ENCODE results near the gene RPL13A.

RPL13A gene

GRCh38 chr19:49497047-49497788 lies 9.8 kb downstream of the RPL13A start:
- TF ChIP-seq CREB5 (CRISPR knock-in tag; IDR thresholded peaks at IDR 0.05; ENCODE audit: low read depth) = no peak
- no peak for TF ChIP-seq ESRRG (CRISPR knock-in tag; IDR thresholded peaks at IDR 0.05)
- TF ChIP-seq, protein P1, sequence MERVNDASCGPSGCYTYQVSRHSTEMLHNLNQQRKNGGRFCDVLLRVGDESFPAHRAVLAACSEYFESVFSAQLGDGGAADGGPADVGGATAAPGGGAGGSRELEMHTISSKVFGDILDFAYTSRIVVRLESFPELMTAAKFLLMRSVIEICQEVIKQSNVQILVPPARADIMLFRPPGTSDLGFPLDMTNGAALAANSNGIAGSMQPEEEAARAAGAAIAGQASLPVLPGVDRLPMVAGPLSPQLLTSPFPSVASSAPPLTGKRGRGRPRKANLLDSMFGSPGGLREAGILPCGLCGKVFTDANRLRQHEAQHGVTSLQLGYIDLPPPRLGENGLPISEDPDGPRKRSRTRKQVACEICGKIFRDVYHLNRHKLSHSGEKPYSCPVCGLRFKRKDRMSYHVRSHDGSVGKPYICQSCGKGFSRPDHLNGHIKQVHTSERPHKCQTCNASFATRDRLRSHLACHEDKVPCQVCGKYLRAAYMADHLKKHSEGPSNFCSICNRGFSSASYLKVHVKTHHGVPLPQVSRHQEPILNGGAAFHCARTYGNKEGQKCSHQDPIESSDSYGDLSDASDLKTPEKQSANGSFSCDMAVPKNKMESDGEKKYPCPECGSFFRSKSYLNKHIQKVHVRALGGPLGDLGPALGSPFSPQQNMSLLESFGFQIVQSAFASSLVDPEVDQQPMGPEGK (CRISPR knock-in tag; IDR thresholded peaks at IDR 0.05; ENCODE audit: borderline replicate concordance) = no peak
- no peak for TF ChIP-seq ZNF8 (CRISPR knock-in tag; IDR thresholded peaks at IDR 0.05)
- no peak for TF ChIP-seq CSRNP3 (CRISPR knock-in tag; IDR thresholded peaks at IDR 0.05)
- TF ChIP-seq ZFP30 (CRISPR knock-in tag; IDR thresholded peaks at IDR 0.05) = no peak
- TF ChIP-seq, protein P2, sequence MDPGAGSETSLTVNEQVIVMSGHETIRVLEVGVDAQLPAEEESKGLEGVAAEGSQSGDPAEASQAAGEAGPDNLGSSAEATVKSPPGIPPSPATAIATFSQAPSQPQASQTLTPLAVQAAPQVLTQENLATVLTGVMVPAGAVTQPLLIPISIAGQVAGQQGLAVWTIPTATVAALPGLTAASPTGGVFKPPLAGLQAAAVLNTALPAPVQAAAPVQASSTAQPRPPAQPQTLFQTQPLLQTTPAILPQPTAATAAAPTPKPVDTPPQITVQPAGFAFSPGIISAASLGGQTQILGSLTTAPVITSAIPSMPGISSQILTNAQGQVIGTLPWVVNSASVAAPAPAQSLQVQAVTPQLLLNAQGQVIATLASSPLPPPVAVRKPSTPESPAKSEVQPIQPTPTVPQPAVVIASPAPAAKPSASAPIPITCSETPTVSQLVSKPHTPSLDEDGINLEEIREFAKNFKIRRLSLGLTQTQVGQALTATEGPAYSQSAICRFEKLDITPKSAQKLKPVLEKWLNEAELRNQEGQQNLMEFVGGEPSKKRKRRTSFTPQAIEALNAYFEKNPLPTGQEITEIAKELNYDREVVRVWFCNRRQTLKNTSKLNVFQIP (CRISPR knock-in tag; IDR thresholded peaks at IDR 0.05; ENCODE audit: borderline replicate concordance, low read depth) = no peak
- no peak for TF ChIP-seq GLIS3 (CRISPR knock-in tag; IDR thresholded peaks at IDR 0.05)
- TF ChIP-seq OSR1 (CRISPR knock-in tag; IDR thresholded peaks at IDR 0.05) = no peak
- ATAC-seq = peak; percentile 15

GRCh38 chr19:49497789-49498103 lies 10.3 kb downstream of the RPL13A start:
- TF ChIP-seq TSHZ2 (CRISPR knock-in tag; IDR thresholded peaks at IDR 0.05) (no peak), CSDC2 (CRISPR knock-in tag; IDR thresholded peaks at IDR 0.05) (no peak), ZC3H10 (CRISPR knock-in tag; IDR thresholded peaks at IDR 0.05) (no peak), TOX (CRISPR knock-in tag; IDR thresholded peaks at IDR 0.05; ENCODE audit: borderline replicate concordance) (no peak), ZNF8 (CRISPR knock-in tag; IDR thresholded peaks at IDR 0.05) (no peak), BACH2 (CRISPR knock-in tag; IDR thresholded peaks at IDR 0.05; ENCODE audit: borderline replicate concordance) (no peak), ARNTL (CRISPR knock-in tag; IDR thresholded peaks at IDR 0.05; ENCODE audit: borderline replicate concordance, low read depth) (no peak), ZNF70 (CRISPR knock-in tag; IDR thresholded peaks at IDR 0.05) (no peak), SNAI2 (CRISPR knock-in tag; IDR thresholded peaks at IDR 0.05) (no peak), ZFP3 (CRISPR knock-in tag; IDR thresholded peaks at IDR 0.05) (no peak)
- ATAC-seq = no peak

GRCh38 chr19:49498475-49498874 lies 11.1 kb downstream of the RPL13A start:
- ATAC-seq = no peak
- no peak for TF ChIP-seq TCF4 (CRISPR knock-in tag; IDR thresholded peaks at IDR 0.05; ENCODE audit: borderline replicate concordance)
- TF ChIP-seq ARNTL (CRISPR knock-in tag; IDR thresholded peaks at IDR 0.05; ENCODE audit: borderline replicate concordance, low read depth) = no peak
- no peak for TF ChIP-seq PPARA (CRISPR knock-in tag; IDR thresholded peaks at IDR 0.05; ENCODE audit: borderline replicate concordance)
- no peak for TF ChIP-seq ISL1 (CRISPR knock-in tag; IDR thresholded peaks at IDR 0.05)
- TF ChIP-seq CREB5 (CRISPR knock-in tag; IDR thresholded peaks at IDR 0.05; ENCODE audit: low read depth) = no peak
- no peak for TF ChIP-seq OSR1 (CRISPR knock-in tag; IDR thresholded peaks at IDR 0.05)
- TF ChIP-seq, protein P1 (CRISPR knock-in tag; IDR thresholded peaks at IDR 0.05; ENCODE audit: borderline replicate concordance) = no peak
- TF ChIP-seq RARB (CRISPR knock-in tag; IDR thresholded peaks at IDR 0.05) = no peak
- TF ChIP-seq TOX (CRISPR knock-in tag; IDR thresholded peaks at IDR 0.05; ENCODE audit: borderline replicate concordance) = no peak
- no peak for TF ChIP-seq BACH2 (CRISPR knock-in tag; IDR thresholded peaks at IDR 0.05; ENCODE audit: borderline replicate concordance)
- no peak for TF ChIP-seq ZNF565 (CRISPR knock-in tag; conservative IDR thresholded peaks at IDR 0.05; ENCODE audit: low read depth)
- TF ChIP-seq ZC3H10 (CRISPR knock-in tag; IDR thresholded peaks at IDR 0.05) = no peak

All from SK-N-SH treated with all-trans-retinoic acid at 6 μM for 48 hours (cell line).